HG02870 (cell line): ENCODE measurements around the gene PSD.
"Not testable (repeated sequence)": the region's sequence is repeated elsewhere in the genome, so short reads cannot be mapped to it uniquely, and the experiment has no call there.

ENCODE experiments used
- ATAC-seq: cut with Tn5 transposase; IDR thresholded peaks from one replicate; pipeline ENCODE4 v1.9.1; 2021; ENCODE audit warnings: mild to moderate bottlenecking, moderate library complexity; ENCODE audit not compliant: unreplicated experiment

The PSD gene

DNA sequence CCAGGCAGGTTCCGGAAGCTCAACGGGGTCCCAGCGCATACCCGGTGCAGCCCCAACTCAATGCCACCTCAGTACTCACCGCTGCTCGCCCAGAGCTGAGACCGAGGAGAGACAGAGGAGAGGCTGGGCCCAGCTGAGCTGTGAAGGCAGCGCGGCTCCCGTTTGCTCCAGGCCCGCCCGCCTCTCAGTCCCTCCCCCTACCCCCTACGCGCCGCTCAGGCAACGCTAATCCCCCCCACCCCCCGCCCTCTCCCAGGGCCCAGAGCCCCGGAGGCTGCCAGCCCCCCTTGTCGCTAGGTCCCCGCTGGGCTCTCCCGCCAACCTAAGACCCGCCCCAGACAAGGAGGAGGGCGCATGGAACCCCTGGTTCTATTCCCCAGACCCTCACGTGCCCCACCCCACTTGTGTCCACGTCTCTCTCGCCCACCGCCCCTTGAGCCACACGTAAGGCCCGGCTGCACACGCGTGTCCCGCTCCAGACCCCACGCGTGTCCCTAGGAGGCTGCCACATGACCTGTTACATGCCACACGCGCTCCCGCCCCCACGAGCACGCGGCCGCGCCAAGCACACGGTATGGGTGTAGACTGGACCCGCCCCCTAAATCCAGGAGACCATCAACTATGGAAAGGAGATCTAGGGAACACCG, at the start of gene PSD:
Gene PSD (minus strand): TSS at position 164 of the 647 bp plus-strand sequence. CDS start 1,747 bp downstream, outside the sequence.
- ATAC-seq, result no peak

GRCh38 chr10:102467971-102468438, 49.4 kb upstream of the PSD start:
- no peak for ATAC-seq

- no peak for ATAC-seq
Observed at GRCh38 chr10:102467318-102467717, 48.7 kb upstream of the PSD start.

GRCh38 chr10:102465466-102465865, 46.9 kb upstream of the PSD start:
- no peak for ATAC-seq

- ATAC-seq, result no peak
Observed at GRCh38 chr10:102463983-102464382, 45.4 kb upstream of the PSD start.

- no peak for ATAC-seq
Observed at GRCh38 chr10:102462512-102463054, 44.0 kb upstream of the PSD start.

- ATAC-seq, result peak; percentile 85
Observed at GRCh38 chr10:102461187-102462054, 42.8 kb upstream of the PSD start.

DNA sequence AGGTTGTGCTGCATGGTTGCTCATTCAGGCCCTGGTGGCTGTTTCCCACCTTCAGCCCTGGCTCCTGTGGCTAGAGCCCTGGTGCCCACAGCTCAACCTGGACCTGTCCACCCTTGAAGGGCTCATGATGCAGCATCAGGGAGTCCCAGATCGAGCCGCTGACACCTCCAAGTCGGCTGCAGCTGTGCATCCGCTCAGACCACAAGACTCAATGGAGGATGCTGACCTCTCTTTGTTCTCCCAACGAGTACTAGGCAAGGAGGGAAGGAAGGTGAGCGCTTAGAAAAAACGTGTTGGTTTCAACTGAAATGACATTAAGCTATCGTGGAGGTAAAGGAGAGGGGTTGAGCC, 42.2 kb upstream of the PSD start:
- ATAC-seq, result peak; percentile 14

DNA sequence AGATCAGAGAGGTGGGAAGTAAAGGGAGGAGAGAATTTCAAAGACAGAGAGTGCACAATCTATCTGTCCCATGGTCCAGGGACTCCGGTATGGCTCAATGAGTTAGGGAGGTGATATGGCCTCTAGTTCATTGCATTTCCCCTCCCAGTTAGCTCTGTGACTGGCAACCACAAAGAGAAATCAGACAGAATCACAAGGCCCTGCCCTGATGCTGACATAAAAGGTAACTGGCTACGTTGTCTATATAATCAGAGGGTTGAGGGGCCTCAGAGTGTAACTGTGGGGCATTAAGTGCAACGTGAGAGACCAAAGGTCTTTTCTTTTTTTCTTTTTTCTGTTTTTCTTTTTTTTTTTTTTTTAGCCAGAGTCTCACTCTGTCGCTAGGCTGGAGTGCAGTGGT, 40.1 kb upstream of the PSD start:
- no peak for ATAC-seq

- no peak for ATAC-seq
Observed at GRCh38 chr10:102457591-102458150, 39.1 kb upstream of the PSD start.

GRCh38 chr10:102455893-102456471, 37.4 kb upstream of the PSD start:
- ATAC-seq, result no peak

- not testable (repeated sequence) for ATAC-seq
Observed at GRCh38 chr10:102454662-102455487, 36.3 kb upstream of the PSD start.

- no peak for ATAC-seq
Observed at GRCh38 chr10:102453502-102453901, 34.9 kb upstream of the PSD start.

GRCh38 chr10:102452672-102453340, 34.2 kb upstream of the PSD start:
- no peak for ATAC-seq

- no peak for ATAC-seq
Observed at GRCh38 chr10:102451105-102451969, 32.8 kb upstream of the PSD start, which contains the start of gene C10orf95. Gene C10orf95 (minus strand): TSS chr10:102451543. CDS start chr10:102451093, 450 bp downstream.

DNA sequence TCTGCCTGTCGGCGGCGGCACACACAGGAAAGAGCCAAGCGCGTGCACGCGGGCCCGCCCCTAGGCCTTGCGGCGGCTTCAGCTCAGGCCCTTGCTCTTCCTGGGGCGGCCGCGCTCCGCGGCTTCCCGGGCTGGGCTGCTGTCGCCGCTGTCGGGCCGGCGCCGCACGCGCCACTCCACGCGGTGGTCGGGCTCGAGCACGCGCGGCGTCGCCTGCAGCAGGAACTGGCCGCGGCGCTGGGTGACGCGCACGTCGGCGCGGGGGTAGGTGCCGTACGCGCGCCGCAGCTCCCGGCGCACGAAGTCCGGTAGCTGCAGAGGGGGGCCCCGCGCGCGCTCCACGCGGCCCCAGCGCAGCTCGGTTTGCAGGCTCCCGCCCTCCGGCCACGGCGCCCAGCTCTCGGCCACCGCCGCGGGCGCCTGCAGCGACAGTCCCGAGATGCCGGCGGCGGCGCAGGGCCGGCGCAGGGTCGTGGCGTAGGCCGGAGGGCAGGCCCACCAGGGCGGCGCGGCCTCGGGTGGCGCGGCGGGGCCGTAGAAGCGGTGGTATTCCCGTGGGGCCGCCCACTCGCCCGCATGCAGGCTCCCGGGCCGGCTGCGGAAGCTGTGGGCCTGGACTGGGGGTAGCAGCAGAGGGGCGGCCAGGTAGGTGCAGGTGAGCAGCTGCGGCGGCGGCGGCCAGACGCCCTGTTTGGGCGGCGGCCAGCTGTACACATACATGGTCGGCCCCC, 32.0 kb upstream of the PSD start:
- ATAC-seq, result peak; percentile 61

- ATAC-seq, result peak; percentile 4
Observed at GRCh38 chr10:102450124-102450373, 31.5 kb upstream of the PSD start.
